Measurements from ENCODE around the gene AS3MT.

Gene AS3MT

DNA sequence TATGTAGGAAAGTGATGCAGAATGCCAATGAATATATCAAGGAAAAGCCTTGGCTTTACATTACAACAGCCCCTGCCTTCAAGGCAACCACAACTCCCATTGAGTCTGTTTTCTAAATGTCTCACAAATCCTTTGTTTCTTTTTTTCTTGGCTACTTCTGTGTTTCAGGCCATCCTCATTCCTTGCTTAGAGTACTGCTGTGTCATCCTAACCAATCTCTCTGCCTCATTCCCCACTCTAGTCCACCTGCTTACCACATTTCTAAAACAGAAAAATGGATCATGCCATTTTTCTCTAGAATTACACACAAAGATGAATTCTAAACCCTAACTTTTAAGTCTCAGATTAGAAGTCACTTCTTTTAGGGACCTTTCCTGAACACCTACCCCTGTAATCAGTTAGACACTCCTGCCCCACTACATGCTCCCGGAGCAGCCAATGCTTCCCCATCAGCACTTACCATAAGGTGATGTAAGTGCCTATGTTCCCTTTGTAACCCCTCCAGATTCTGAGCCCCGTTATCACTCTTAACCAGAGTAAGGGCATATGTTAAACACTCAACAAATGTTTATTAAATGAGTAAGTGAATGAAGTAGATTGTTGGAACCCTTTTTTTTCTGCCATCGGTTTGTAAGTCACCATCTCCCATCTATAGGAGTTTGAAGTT, 12.4 kb upstream of the AS3MT start:
- no peak for DNase-seq (ENCODE audit: low read depth)

DNA sequence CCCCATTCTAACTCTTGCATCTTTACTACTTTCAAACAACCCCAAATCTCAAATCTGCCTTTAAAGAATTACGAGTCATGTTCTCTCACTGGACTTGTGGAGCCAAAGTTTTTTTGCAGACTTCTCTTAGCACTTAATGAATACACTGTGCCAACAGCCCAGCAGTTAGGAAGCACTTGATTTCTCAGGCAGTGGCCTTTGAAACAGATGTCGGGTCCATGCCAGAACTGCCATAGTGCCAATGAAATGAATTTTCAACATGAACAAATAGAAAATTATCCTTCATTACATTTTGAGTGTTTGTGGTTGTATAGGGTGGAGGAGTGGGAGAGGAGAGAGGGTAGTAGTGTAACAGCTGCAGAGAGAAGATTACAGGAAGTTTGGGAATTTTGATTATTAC, 9.4 kb upstream of the AS3MT start:
- DNase-seq (ENCODE audit: low read depth), result no peak

DNA sequence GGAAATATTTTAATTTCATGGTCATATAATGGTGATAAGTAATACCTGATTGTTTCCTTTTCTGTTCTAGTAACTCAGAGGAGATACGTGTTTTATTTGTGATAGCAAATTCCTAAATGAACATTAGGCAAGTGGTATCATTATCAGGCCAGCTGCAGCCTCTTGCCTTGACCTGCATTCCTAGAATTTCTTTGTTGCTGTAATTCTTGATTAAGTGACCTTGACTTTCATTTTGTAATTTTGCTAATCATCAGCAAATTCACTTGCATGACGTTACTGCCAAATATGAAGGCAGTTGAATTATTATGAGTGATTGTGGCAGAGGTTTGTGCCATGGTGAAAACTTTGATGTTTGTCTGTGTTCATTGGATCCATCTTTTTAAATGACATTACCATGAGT, 5.6 kb upstream of the AS3MT start:
- DNase-seq (ENCODE audit: low read depth), result no peak

DNA sequence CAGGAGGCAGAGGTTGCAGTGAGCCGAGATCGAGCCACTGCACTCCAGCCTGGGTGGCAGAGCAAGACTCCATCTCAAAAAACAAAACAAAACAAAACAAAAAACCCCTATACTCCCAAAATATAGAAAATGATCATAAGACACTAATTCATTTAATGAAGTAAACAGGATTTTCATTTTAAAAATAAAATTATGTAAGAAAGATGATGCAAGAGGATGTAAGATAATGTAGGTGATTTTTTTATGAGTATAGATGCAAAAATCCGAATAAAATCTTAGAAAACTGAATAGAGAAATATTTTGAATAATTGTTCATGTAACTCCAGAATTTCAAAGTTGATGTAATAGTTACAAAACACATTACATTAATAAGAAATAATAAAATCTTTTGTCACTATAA, 3.6 kb upstream of the AS3MT start:
- no peak for DNase-seq (ENCODE audit: low read depth)

DNA sequence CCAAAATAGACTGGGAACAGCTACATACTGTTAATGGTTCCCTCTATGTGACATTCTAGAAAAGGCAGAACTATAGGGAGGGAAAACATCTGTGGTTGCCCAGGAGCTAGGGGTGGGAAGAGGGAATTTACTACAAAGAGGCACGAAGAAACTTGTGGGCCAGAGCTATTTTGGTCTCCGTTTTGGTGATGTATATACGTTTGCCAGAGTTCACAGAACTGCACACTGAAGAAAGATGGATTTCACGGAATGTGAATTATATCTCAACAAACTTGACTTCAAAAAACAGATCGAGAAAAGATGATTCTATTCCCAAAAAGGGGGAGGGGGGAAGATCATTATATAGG, 386 bp upstream of the AS3MT start:
- no peak for DNase-seq (ENCODE audit: low read depth)

DNA sequence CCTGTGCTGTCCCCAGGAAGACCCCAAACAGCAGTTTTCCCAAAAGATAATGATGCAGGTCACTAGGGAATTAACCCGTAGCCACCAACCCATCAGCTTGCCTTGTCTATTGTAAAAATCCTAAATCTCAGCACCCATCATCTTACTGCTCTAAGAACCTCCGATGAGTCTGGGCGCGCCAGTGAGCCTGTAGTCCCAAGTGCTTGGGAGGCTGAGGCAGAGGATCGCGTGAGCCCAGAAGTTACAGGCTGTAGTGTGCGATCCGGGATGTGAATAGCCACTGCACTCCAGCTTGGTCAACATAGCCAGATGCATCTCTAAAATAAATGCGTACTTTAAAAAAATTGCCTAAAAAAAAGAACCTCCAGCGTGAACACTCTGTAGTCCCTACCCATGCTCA, 951 bp downstream of the AS3MT start:
- no peak for DNase-seq (ENCODE audit: low read depth)

DNA sequence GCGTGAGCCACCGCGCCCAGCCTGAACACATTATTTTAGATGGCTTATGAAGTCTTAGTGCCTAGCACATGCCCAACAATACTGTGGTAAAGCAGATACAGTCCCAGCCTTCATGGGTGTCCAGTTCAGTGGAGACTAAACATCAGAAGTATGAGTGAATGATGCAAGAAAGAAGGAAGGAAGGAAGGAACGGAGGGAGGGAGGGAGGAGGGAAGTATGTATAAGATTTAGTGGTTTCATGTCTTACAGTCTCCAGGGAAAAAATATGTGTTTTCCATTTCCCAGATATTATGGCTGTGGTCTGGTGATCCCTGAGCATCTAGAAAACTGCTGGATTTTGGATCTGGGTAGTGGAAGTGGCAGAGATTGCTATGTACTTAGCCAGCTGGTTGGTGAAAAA, 2.9 kb downstream of the AS3MT start:
- DNase-seq (ENCODE audit: low read depth), result no peak

DNA sequence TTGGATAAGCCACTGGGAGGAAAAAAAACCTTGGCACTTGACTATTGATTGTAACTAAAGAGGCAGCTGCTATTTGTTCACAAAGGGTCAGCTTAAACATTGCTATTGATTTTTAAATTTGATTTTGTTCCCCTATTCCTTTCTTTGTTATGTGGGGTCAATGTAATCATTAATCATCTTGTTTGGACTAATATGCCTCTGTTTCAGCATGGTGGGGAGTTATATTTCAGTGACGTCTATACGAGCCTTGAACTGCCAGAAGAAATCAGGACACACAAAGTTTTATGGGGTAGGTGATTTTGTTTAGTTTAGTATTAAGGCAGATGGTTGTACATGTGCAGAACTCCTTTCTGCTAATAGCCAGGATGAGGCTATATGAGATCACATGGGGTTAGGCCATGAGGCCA, 7.5 kb downstream of the AS3MT start:
- DNase-seq (ENCODE audit: low read depth), result no peak

DNA sequence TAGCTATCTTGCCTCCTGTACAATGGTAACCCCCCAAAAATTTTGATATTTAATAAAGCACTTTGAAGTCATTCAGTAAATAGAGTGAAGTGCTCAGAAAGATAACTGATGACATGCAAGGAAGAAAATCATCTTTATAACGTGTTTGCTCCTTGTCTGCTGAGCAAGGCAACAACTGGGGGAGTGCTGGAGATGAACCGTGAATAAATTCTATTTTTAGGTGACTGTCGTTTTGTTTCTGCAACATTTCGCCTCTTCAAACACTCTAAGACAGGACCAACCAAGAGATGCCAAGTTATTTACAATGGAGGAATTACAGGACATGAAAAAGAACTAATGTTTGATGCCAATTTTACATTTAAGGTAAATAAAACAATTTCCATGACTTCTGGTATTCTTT, 9.4 kb downstream of the AS3MT start:
- DNase-seq (ENCODE audit: low read depth), result no peak

DNA sequence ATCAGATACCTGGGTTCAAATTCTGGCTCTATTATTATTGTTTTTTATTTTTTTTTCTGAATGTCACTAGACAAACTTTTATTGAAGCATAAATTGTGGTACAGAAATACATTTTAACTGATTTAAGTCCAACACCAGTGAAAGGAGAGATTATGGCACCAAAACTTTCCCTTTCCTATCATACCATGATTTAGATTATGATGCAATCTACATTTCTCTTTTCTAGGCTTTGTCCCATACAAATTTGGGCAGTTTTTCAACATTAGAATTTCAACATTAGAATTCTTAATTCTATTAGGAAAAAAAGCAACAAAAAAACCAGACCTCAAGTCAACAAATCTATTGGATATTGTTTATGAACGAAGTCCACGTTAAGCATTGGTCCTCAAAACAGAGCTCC, 11.0 kb downstream of the AS3MT start:
- no peak for DNase-seq (ENCODE audit: low read depth)

DNA sequence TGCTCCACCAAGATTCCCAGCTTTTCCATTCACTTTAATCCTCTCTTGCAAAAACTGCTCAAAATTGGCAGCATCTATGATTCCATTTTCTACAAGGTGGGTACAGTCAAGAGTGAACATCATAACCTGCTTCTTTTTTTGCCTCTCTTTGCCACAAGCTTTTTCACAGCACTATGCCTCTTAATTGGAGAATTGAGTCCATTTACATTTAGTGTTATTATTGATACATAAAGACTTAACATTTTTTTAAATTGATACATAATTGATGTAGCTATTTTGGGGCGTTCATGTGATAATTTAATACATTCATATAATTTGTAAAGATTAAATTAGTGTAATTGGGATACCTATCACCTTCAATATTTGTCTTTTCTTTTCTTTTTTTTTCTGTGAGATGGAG, 18.8 kb downstream of the AS3MT start:
- DNase-seq (ENCODE audit: low read depth), result no peak

DNA sequence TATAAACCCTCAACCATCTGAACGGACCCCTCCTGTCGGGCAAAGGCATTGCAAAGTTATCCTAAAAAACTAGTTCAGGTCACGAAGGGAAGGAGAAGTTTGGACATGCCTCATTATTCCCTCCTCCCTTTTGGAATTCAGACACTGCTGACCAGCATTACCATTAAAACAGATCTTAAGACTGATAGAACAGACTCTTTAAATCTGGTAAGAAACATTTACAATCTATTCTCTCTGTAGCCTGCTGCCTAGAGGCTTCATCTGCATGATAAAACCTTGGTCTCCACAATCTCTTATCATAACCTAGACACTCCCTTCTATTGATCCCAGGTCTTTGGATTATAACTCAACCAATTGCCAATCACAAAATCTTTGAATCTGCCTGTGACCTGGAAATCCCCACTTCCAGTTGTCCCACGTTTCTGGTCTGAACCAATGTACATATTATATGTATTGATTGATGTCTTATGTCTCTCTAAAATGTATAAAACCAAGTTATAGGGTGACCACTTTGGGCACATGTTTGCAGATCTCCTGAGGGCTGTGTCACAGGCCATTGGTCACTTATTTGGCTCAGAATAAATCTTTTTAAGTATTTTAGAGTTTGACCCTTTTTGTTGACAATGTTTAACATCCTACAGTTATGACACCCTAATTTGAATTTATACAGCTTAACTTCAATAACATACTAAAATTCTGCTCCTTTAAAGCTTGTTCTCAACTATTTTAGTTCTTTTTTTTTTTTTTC, 25.4 kb downstream of the AS3MT start:
- DNase-seq (ENCODE audit: low read depth), result no peak

DNA sequence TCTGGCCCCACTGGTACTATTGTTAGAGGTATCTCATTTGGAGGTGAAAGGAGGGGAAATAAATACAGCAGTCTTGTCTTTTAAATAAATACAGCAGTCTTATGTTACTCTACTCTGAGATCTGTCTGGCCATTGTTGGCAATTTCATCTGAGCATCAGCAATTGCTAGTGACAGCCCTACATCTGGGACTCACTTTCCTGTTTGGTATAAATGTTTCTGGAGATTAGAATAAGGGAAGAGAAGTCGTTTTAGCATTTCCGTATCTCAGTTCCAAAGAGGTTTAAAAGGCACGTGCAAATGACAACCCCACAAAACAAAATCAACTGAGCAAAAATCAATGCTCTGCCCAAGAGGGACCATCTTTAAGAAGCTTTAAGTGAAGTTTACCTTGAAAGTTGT, 30.7 kb downstream of the AS3MT start:
- DNase-seq (ENCODE audit: low read depth), result no peak

DNA sequence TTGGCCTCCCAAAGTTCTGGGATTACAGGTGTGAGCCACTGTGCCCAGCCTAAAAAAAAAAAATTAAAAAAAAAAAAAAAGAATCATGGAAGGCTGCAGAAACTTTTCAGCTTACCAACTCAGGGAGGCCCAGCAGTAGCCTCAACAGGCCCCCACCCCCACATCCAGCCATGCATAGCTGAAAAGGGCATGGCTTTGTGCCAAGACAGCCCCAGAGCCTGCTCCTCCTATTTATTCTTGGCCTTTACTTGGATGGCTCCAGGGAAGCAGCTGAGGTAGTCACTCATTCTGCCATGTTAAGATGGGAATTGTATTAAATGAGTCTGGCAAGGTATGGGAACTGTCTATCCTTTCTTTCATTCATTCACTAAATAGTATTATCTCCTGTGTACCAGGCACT, 35.1 kb downstream of the AS3MT start:
- DNase-seq (ENCODE audit: low read depth), result no peak

DNA sequence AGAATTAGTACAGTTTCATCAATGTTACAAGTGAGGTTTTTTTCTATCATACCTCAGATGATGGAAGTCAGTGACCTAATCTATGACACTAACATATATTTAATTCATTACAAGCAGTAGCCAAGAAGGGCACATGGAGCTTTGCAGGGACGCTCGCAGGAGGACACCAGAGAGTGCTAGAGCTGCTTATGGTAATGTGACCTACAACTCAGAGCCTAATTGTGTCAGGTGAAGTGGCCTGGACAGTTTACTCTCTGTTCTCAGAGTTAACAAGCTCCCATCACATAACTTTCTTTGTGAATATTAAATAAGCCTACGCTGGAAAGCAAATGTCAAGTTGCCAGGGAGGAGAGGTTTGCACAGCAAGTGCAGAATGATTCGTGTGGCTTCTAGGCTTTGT, 37.2 kb downstream of the AS3MT start:
- DNase-seq (ENCODE audit: low read depth), result no peak

DNA sequence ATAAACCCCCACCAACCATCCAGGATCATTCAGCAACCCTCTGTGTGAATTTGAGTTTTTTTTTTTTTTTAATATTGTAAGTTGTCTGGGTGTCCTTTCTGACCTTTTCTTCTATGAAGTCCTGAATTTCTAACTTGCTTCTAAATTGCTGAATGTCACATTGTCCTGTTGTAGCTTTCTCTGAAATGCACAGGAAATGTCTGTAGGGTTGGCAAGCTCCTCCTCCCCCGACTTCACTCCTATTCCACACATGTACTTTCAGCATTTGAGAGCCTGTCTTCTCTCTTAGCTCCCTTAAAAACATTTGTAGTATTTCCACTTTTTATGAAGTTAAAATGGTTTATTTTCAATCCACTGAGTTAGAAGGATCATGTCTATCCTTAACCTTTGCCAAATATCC, 45.5 kb downstream of the AS3MT start:
- no peak for DNase-seq (ENCODE audit: low read depth)

DNA sequence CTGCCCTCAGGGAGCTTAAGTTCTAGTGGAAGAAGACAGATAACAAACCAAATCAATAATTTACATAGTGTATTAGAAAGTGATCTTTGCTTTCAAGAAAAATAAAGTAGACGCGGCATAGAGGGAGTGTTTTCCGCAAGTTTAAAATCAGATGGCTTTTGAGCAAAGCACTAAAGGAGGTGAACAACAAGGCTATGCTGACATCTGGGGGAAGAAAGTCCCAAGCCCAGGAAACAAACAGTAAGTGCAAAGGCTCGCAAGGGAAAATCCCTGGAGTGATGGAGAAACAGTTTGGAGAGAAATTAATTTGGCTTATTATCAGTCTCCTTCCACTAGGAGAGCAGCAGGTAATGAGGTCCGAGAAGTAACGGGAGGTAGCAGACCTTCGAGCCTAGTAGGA, 46.9 kb downstream of the AS3MT start:
- no peak for DNase-seq (ENCODE audit: low read depth)

DNA sequence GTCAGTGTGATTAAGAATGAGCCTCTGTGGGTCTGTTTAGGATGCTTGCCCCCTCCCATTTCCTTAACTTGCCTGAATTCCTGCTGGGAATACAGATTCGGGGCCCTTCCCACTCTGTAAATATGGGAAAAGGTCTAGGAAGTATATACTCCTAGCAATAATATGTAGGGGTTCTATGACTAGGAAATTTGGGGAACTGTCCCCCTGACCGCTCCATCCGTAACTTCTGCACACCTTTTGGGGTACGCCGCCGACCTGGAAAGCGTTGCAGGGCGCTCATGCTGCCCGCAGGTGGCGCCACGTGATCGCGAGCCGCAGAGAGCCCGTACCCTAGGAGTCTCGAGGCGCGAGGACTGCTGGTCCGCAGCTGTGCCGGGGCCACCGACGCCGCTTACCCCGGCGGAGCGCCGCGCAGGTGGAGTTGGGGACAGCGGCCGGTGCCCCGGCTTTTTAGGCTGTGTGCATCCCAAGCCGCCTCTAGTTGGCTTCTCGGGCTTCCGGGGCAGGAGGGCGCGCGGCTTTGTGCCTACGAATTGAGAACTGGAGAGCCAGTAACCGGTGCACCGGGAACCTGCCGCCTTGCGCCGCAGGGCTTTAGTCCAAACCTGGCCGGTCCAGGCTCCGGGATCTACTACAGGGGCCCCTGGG, 48.2 kb downstream of the AS3MT start:
- peak; percentile 80 for DNase-seq (ENCODE audit: low read depth)

DNA sequence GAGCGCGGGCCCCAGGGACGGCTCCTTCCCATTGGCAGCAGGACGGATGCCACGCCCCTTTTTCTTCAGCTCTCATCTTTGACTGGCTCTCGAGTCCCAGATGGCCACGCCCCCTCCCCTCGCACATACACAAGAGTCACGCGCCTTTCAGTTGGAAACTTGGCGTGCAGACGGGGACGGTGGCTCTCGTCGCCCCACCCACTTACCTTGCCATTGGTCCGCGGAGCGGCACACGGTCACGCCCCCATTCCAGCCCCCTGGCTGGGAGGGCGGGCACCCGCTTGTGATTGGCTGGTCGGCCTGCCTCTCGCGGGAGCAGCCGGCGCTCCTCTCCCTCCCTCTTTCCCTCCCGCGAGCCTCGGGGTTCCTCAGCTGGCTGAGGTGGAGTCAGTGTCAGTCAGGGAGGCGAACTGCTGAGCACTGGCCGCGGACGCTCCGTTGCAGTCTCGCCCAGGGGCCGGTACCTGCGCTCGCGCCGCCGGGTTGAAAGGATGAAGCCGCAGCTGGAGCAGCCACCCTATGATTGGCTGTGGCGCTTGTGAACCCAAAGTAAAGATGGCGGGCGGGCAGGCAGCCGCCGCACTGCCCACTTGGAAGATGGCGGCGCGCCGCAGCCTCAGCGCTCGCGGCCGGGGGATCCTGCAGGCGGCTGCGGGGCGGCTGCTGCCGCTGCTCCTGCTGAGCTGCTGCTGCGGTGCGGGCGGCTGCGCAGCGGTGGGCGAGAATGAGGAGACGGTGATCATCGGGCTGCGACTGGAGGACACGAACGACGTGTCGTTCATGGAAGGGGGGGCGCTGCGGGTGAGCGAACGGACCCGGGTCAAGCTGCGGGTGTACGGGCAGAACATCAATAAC, 48.9 kb downstream of the AS3MT start, which contains the start of gene CNNM2:
TSS of gene CNNM2 (plus strand) at position 333 of the 855 bp plus-strand sequence. CDS start at position 520, 187 bp downstream.
- DNase-seq (ENCODE audit: low read depth), result peak; percentile 99

DNA sequence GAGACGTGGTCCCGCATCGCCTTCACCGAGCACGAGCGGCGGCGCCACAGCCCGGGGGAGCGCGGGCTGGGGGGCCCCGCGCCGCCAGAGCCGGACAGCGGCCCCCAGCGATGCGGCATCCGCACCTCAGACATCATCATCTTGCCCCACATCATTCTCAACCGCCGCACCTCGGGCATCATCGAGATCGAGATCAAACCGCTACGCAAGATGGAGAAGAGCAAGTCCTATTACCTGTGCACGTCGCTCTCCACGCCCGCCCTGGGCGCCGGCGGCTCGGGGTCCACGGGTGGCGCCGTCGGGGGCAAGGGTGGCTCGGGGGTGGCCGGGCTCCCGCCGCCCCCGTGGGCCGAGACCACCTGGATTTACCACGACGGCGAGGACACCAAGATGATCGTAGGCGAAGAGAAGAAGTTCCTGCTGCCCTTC, 49.6 kb downstream of the AS3MT start:
- DNase-seq (ENCODE audit: low read depth), result peak; percentile 33

DNA sequence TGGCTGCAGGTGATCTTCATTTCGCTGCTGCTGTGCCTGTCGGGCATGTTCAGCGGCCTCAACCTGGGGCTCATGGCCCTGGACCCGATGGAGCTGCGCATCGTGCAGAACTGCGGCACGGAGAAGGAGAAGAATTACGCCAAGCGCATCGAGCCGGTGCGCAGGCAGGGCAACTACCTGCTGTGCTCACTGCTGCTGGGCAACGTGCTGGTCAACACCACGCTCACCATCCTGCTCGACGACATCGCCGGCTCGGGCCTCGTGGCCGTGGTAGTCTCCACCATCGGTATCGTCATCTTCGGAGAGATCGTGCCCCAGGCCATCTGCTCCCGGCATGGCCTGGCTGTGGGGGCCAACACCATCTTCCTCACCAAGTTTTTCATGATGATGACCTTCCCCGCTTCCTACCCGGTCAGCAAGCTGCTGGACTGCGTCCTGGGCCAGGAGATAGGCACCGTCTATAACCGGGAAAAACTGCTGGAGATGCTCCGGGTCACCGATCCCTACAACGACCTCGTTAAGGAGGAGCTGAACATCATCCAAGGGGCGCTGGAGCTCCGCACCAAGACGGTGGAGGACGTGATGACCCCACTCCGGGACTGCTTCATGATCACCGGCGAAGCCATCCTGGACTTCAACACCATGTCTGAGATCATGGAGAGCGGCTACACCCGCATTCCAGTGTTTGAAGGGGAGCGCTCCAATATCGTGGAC, 50.1 kb downstream of the AS3MT start:
- no peak for DNase-seq (ENCODE audit: low read depth)

All from activated T-cell treated with anti-CD3 and anti-CD28 coated beads for 48 hours (primary cell).